TTC549 (cell line): ENCODE data around the gene XYLB.

ENCODE experiments used
- FAIRE-seq: peaks from 2 replicates; lab custom pipeline; 2012; peaks lifted over from hg19 to GRCh38; lab: Jason Lieb, UNC

Gene XYLB

GRCh38 chr3:38365469-38366062, 19.0 kb downstream of the XYLB start:
- no peak for FAIRE-seq

GRCh38 chr3:38366082-38366481, 19.5 kb downstream of the XYLB start:
- FAIRE-seq = no peak

DNA sequence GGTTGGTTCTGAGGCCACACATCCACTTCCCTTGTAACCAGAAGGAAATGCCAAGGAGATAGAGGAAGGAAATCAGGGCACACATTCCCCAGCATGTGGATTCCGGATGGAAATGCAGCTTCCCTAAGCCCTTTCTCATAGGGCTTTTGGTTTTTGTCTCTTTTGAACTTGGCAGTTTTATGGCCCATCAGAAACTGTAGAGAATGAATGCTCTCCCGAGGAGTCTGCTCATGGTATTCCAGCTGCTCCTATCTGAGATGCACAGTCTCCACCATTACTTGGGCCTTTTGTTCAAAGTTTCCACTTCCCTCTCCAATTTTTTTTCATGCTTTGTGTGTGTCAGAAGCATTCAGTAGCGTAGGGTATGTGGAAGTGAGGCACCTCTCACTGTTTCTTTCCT, 21.2 kb downstream of the XYLB start:
- FAIRE-seq = no peak

DNA sequence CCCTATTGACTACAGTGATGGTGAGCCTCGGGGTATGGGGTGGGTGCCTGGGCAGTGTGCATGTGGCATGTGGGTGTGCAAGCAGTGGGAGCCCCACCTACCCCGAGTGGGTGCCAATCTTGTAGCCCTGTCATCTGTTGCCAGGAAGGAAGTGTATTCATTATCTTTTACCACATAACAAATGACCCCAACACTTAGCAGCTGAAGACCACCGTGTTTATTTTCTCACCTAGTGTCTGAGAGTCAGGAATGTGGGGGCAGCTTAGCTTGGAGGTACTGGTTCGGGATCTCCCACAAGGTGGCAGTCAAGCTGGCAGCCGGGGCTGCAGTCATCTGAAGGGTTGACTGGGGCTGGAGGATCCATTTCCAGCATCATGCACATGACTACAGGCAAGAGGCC, 21.7 kb downstream of the XYLB start:
- FAIRE-seq = no peak

DNA sequence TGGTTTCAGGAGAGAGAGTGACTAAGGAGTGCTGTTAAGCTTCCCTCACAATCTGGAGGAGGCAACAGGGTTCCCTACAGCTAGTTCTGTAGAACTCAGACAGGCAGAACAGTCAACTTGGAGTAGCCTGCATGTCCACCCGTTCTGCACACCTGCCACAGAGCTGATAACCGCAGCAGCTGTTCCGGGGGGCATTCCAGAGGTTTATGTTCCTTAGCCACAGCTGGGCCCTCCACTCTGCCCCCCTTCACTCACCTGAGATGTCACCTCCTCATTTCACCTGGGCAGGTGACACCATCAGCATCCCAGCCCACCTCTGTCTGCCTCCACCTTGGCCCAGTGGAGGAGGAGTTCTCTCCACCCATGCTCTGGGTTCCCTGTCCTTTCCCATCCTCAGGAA, 22.6 kb downstream of the XYLB start:
- FAIRE-seq = no peak

DNA sequence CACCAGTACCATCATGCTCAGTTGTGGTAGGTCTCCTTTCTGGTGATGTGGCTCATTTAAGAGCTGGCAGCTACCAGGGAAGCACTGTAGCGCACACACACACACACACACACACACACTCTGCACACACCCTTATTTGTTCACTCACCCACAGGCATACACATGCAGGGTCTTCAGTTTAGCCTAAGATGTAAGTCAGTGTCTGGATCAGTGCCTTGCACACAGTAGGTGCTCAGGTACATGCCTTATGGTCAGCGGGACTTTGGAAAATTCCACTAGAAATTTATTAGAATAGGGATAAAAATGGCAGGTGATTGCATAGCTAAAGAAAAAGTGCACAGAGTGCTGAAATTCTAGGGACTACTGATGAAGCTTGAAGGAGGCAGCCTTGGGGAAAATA, 23.6 kb downstream of the XYLB start:
- no peak for FAIRE-seq

DNA sequence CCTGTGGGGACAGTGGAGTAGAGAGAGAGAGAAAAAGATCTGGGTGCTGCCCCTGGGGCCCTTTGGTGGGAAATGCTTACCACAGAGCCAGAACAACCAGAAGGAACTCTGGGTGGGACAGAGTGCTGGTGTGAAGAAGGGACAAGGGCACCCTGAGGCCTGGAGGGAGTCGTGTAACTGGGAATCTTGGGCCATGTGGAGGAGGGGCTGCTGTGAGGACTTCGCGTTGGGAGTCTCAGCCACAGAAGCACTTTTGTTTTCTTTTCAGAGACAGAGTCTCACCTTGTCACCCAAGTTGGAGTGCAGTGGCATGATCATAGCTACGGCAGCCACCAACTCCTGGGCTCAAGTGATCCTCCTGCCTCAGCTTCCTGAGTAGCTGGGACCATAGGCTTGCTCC, 24.3 kb downstream of the XYLB start:
- FAIRE-seq = no peak

- FAIRE-seq = no peak
Observed at GRCh38 chr3:38371541-38372213, 25.1 kb downstream of the XYLB start.

DNA sequence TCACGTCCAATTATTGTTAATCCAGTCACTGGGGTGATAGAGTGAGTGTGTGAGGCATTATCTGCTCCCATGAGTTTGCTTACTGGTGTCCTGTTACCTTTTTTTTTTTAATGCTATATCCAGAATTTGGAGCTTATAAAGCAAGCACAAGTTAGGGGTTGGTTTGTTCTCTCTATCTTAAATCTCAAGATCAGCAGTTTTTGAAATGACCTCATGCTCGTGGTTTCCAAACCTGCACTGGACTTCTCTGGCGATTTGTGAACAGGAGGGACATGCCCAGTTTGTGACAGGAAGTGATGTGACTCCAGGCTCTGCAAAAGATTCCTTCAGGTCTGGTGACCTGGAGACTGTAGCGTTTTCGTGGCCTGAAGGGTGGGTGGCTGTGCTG, 25.6 kb downstream of the XYLB start:
- no peak for FAIRE-seq

DNA sequence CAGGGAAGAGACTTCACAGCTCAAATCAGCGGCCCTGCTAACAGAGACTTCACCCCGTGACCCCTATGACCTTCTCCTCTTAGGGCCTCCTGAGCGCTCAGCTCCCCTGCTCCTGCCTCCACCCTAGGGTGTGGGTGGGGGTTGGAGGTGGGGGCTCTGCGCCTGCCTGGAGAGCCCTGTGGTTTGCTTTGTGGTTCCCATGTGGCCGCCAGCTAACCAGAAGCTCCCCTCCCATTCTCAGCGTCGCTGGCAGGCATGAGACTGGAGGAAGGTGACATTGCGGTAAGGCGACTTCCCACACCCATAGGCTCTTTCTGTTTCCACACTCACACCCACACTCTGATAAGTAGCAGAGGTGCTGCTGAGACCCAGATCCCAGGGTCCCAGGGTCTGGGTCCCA, 27.6 kb downstream of the XYLB start:
- no peak for FAIRE-seq

DNA sequence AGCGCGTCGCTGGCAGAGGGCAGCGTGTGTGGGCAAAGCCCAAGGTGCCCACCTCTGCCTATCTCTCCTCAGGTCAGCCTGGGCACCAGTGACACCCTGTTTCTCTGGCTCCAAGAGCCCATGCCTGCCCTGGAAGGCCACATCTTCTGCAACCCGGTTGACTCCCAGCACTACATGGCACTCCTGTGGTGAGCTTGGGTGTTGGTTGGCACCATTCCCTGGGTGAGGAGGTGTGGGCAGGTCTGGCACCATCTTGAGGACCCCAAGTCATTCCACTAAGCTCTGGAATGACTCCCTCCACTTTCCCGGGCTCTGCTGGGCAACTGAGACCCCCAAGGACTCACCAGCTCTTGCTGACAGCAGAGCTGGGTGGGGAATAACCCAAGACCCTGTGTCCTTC, 28.5 kb downstream of the XYLB start:
- no peak for FAIRE-seq

- no peak for FAIRE-seq
Observed at GRCh38 chr3:38375488-38376097, 29.0 kb downstream of the XYLB start.

GRCh38 chr3:38376098-38376816, 29.7 kb downstream of the XYLB start:
- FAIRE-seq = no peak

DNA sequence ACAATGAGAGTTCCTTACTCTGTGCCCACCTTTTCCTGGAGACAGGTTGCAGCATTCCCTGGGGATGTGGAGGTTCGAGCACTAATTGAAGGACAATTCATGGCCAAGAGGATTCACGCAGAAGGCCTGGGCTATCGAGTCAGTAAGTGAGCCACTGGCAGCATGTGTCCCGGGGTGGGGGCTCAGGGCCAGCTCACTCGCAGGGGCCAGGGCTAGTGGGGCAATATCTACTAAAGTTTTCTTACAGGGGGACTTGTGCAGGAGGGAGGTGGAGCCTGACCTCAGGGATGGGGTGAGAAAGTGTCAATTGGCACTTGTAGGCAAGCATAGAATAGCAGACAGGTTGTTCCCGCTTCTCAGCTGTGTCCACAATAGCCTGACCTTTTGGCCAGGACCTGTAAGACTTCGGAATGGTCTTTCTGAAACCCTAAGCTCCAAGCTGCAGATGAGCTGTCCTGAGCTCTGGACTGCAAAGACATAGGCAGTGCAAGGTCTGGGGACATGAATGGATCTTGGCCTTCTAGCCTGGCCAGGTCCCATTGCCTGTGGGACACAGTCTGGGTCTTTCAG, 32.7 kb downstream of the XYLB start:
- no peak for FAIRE-seq

DNA sequence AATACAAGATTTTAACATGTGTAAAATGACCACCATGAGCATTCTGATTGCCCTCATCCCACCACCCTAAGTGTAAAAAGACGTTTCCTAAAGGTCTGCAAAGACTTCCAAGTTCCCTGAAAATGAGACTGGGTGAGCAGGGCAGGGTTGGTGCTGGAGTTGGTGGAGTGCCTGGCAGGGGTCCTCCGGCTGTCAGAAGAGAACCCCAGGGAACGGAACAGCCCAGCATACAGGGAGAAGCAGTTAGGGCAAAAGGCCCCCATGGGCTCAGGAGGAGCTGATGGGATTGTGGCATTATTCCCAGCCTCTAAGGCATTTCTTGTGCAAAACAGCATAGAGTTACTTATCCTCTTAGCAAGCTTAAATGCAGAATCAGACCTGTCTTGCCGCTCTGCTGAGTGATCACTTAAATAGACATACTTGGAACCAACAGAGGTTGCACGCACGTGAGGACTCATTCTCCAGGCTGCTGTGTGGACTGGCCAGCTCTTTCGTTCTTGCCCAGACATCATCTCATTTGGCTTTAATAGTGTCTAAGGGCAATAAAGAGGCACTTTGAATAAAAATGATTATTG, 36.0 kb downstream of the XYLB start:
- no peak for FAIRE-seq

- FAIRE-seq = no peak
Observed at GRCh38 chr3:38383156-38383875, 36.7 kb downstream of the XYLB start.

GRCh38 chr3:38386992-38387750, 40.6 kb downstream of the XYLB start:
- FAIRE-seq = no peak

DNA sequence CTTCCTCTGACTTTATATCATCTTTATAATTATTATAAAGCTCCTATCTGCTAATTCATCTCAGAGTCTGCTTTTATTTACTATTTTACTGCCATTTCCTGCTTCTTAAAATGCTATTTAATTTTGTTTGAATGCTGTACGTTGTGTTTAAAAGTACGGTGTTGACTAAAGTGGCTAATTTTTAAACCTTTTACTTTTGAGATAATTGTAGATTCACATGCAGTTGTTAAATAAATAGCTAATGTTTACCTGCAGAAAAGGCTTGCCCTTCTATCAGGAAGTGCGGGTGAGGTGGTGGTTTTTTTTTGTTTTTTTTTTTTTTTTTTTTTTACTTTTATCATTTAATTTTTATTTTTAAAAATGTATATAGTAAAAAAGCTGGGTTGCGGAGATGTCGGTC, 41.3 kb downstream of the XYLB start:
- no peak for FAIRE-seq

DNA sequence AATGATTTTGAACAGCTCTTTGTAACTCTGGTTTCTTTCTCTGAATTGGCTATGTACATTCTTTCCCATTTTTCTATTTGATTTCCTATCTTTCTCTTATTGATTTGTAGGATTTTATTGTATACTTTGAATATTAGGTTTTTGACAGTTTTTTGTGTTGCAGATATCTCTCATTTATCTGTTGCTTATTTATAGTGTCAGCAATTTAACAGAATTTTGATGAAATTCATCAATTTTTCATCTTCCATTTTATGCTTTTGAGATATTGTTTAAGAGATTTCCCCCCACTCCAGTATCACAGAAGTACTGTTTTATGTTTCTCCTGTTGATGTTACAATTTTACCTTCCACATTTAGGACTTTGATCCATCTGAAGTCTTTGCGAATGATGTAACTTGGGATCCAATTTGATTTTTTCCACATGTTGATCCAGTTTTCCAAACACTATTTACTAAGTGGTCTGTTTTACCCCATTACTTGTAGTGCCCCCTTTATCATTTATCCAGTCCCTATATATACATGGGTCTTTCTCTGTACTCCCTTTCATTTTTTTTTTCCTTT, 46.1 kb downstream of the XYLB start:
- no peak for FAIRE-seq

DNA sequence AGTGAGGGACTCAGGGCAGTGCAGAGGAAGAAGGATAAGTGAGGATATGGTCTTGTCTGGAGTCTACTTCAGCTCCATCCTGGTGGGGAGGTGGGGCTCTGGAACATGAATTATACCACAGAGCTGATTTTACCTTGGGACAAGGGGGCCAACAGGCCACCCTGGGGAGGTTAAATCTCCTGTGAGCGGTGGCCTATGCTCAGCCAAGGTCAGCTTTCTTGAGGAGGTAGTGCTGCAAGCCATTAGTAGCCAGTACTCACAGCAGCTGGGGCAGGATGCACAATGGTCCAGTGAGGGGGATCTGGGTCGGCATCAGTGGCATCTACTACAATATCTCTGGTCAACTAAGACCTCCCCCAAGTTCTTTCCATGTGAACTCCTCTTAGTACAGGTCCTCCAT, 49.7 kb downstream of the XYLB start:
- FAIRE-seq = no peak

DNA sequence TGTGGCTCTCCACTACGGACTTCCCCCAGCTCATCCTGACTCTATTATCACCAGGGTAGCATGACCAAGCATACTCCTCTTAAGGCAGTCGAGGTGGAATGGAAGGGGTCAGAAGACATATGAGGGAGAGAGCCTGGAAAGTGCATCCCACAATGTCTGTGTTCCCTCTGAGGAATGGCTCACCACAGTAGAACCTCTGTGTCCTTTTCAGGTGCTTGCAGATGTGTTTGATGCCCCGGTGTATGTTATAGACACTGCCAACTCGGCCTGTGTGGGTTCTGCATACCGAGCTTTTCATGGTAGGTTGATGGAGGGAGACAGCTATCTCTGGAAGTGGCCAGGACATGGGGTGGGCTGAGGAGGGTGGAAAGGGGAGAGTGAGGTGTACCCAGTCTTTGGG, 50.3 kb downstream of the XYLB start:
- FAIRE-seq = no peak
